ENCODE data around the gene TMEM134. TPM values are rescaled to one million over a fixed set of nuclear protein-coding genes. Genes with fewer than 3 reads are reported as not detected.

The TMEM134 gene
- total and polyA plus RNA-seq, 2 of the 4 experiments (the other 2 are of a cell fraction), result 12.5 to 55.0 TPM

GRCh38 chr11:67442504-67443404 lies 26.3 kb downstream of the TMEM134 start:
- Histone ChIP-seq H4K20me1 (ENCODE audit: insufficient read depth, low read length) (peaks cover 8% of the 10 kb centered on the region), H4K8ac (ENCODE audit: low read depth in 2 of 2, low read length in 2 of 2) (peak overlapping the region; percentile 55 to 93; a peak in 2 of 4 replicates), H2AK9ac (replicated peaks; ENCODE audit: low read depth, low read length, poor library complexity) (peak overlapping the region; percentile 100), H3K56ac (ENCODE audit: extremely low read depth, insufficient read depth, low read length) (peak overlapping the region; percentile 59), H3K9me1 (ENCODE audit: insufficient read depth, low read length) (peaks cover 8% of the 10 kb centered on the region; the same call in 1 of the 2 replicates), H3K27me3 (ENCODE audit: control insufficient read depth, insufficient read depth, low read length) (no peaks in the 10 kb centered on the region), H4K5ac (ENCODE audit: low read depth, low read length) (peak overlapping the region; percentile 69), H2BK120ac (ENCODE audit: low read depth, low read length) (0 out of 2 replicates have a peak overlapping the region, but pooled peaks have one; percentile 19), H2BK15ac (ENCODE audit: low read depth, low read length) (no peak overlapping the region; the same call in 2 of the 3 replicates), H3K4me1 (ENCODE audit: control insufficient read depth, insufficient read depth, low read length) (peaks cover 3% of the 10 kb centered on the region; the same call in 1 of the 2 replicates), H3K36me3 (ENCODE audit: control insufficient read depth, insufficient read depth, low read length) (peaks cover 35% of the 10 kb centered on the region; the same call in 1 of the 2 replicates), H4K91ac (ENCODE audit: insufficient read depth, low read depth, low read length) (peak overlapping the region; percentile 89), H3K4ac (ENCODE audit: low read depth, low read length) (peak overlapping the region; percentile 83), H2AK5ac (ENCODE audit: low read depth, low read length) (peak overlapping the region; percentile 86), H2AFZ (replicated peaks; ENCODE audit: low read length, poor library complexity) (peak overlapping the region; percentile 89), H3K18ac (ENCODE audit: low read depth, low read length) (no peak overlapping the region; the same call in 1 of the 2 replicates), H3K14ac (replicated peaks; ENCODE audit: low read depth, low read length) (peak overlapping the region; percentile 97), H3K27ac (ENCODE audit: insufficient read depth, low read length) (peak overlapping the region; percentile 89), H3K4me3 (ENCODE audit: insufficient read depth, low read depth, low read length) (peak overlapping the region; percentile 97), H3K79me1 (ENCODE audit: low read depth in 1 of 2, low read length in 2 of 2) (peaks cover 8 to 26% of the 10 kb centered on the region in 2 experiments), H3K4me2 (ENCODE audit: low read depth, low read length) (peak overlapping the region; percentile 90), H2BK5ac (ENCODE audit: low read depth, low read length, poor library complexity, severe bottlenecking) (peak overlapping the region; percentile 65), H3K9me3 (ENCODE audit: control insufficient read depth, insufficient read depth, low read length) (no peaks in the 10 kb centered on the region), H3K23ac (ENCODE audit: low read depth, low read length) (peak overlapping the region; percentile 91), H3K9ac (ENCODE audit: low read depth, low read length) (peak overlapping the region; percentile 97), H2BK20ac (ENCODE audit: low read depth, low read length) (no peak overlapping the region)
- intact Hi-C loops (cut with micrococcal nuclease), result loop anchor here (1.0 kb wide), 2 partner anchors 26 to 64 kb away; no protein-coding TSS in a partner anchor
- dilution Hi-C loops (cut with HindIII; ENCODE audit: low sequenced_read_pairs, unreplicated experiment), result no loop called here
- DNase-seq, result no peak
- CTCF ChIA-PET, result no interaction called here
- WGBS, 2 experiments (ENCODE audit: extremely low coverage in 2 of 2, insufficient read length in 1 of 2), result 50% methylated on average over 8 of the region's 45 CpGs; no CpG with 5 or more reads in 1 of the 2 experiments
- peak; percentile 27 for ATAC-seq (ENCODE audit: low read depth)
- POLR2A ChIA-PET (ENCODE audit: unreplicated experiment), result interaction anchor here (0.6 kb wide), 1 partner anchor 26 kb away, joined by 6 read pairs; no protein-coding TSS in a partner anchor
- TF ChIP-seq MAFK (IDR thresholded peaks at IDR 0.05; ENCODE audit: low read depth, low read length), result no peak
- no peak for TF ChIP-seq ELK1 (IDR thresholded peaks at IDR 0.05; ENCODE audit: borderline replicate concordance, low read depth, low read length)
- TF ChIP-seq RFX5 (IDR thresholded peaks at IDR 0.05; ENCODE audit: low read depth, low read length), result no peak
- TF ChIP-seq MAZ (IDR thresholded peaks at IDR 0.05; ENCODE audit: borderline replicate concordance, low read depth, low read length), result no peak
- TF ChIP-seq, protein P1, sequence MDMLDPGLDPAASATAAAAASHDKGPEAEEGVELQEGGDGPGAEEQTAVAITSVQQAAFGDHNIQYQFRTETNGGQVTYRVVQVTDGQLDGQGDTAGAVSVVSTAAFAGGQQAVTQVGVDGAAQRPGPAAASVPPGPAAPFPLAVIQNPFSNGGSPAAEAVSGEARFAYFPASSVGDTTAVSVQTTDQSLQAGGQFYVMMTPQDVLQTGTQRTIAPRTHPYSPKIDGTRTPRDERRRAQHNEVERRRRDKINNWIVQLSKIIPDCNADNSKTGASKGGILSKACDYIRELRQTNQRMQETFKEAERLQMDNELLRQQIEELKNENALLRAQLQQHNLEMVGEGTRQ (IDR thresholded peaks at IDR 0.05; ENCODE audit: low read depth, low read length), result no peak
- TF ChIP-seq RAD21 (IDR thresholded peaks at IDR 0.05; ENCODE audit: low read length), result no peak
- in situ Hi-C loops (cut with MboI; ENCODE audit: low sequenced_read_pairs), result no loop called here
- BruUV-seq (replicated peaks), result no TSS peak

All from IMR-90 (cell line).